CD14-positive monocyte (primary cell): ENCODE measurements around the gene AGXT2. TPM values are rescaled to one million over a fixed set of nuclear protein-coding genes. Genes with fewer than 3 reads are reported as not detected.
A peak's percentile ranks its signal among the peaks of the same experiment; 100 is the strongest.

Experiments used
- DNase-seq, 3 donors: peaks; one replicate each; pipeline ENCODE4 v3.0.0-alpha.2; 2011 to 2022
- H2AFZ ChIP-seq: 2 replicates; pipeline ENCODE4 v1.6.0; 2012; ENCODE audit warnings: mild to moderate bottlenecking, low read depth, low read length, inconsistent platforms; ENCODE audit not compliant: insufficient read depth, poor library complexity, severe bottlenecking
- H3K27ac ChIP-seq, 2 donors: 1 replicate in 1 of 2; 2 replicates in 1 of 2; pipeline ENCODE4 v1.5.1; 2012 to 2013; ENCODE audit warnings: low read length in 2 of 2, control low read depth in 1 of 2, inconsistent platforms in 1 of 2, low read depth in 1 of 2, mild to moderate bottlenecking in 1 of 2
- H3K27me3 ChIP-seq, 2 donors: one replicate each; pipeline versions ENCODE4 v1.6.0 to v1.6.1; 2011 to 2013; ENCODE audit warnings: low read length in 2 of 2; ENCODE audit not compliant: control insufficient read depth in 2 of 2, insufficient read depth in 2 of 2
- H3K36me3 ChIP-seq, 2 donors: replicated peaks in 1 of 2; 1 replicate in 1 of 2; 2 replicates in 1 of 2; pipeline versions ENCODE4 v1.5.1 to v1.6.1; 2012 to 2013; ENCODE audit warnings: low read length in 2 of 2, control low read depth in 1 of 2, inconsistent platforms in 1 of 2, mild to moderate bottlenecking in 1 of 2; ENCODE audit not compliant: insufficient read depth in 2 of 2, control insufficient read depth in 1 of 2
- H3K4me1 ChIP-seq, 2 donors: 1 replicate in 1 of 2; 2 replicates in 1 of 2; pipeline versions ENCODE4 v1.5.1 to v1.6.1; 2012 to 2013; ENCODE audit warnings: low read length in 2 of 2, control low read depth in 1 of 2, inconsistent platforms in 1 of 2, mild to moderate bottlenecking in 1 of 2, moderate library complexity in 1 of 2; ENCODE audit not compliant: insufficient read depth in 2 of 2, control insufficient read depth in 1 of 2
- H3K4me2 ChIP-seq: replicated peaks from 2 replicates; pipeline ENCODE3; 2012; ENCODE audit warnings: low read length, moderate library complexity, mild to moderate bottlenecking; ENCODE audit not compliant: poor library complexity, severe bottlenecking; ENCODE audit errors: extremely low read depth
- H3K4me3 ChIP-seq, 3 experiments: fragments of 200-600 bp in 1 of 3; sonication (generic) in 1 of 3; replicated peaks in 1 of 3; 1 replicate in 2 of 3; 2 replicates in 1 of 3; pipeline ENCODE4 v1.5.1; 2011 to 2013; ENCODE audit warnings: low read length in 3 of 3, mild to moderate bottlenecking in 3 of 3, control low read depth in 2 of 3, low read depth in 2 of 3, inconsistent platforms in 1 of 3, moderate library complexity in 1 of 3
- H3K79me2 ChIP-seq: 2 replicates; pipeline ENCODE4 v1.6.0; 2012; ENCODE audit warnings: mild to moderate bottlenecking, control low read depth, inconsistent platforms, low read length, moderate library complexity; ENCODE audit not compliant: insufficient read depth
- H3K9ac ChIP-seq: 2 replicates; pipeline ENCODE4 v1.6.0; 2017; ENCODE audit warnings: low read length, mild to moderate bottlenecking; ENCODE audit not compliant: insufficient read depth, poor library complexity, severe bottlenecking
- H3K9me3 ChIP-seq, 2 donors: replicated peaks in 1 of 2; 1 replicate in 1 of 2; 2 replicates in 1 of 2; pipeline versions ENCODE4 v1.5.1 to v1.6.1; 2012 to 2013; ENCODE audit warnings: low read length in 2 of 2, control low read depth in 1 of 2; ENCODE audit not compliant: control insufficient read depth in 1 of 2, insufficient read depth in 1 of 2
- H4K20me1 ChIP-seq: 2 replicates; pipeline ENCODE4 v1.6.0; 2012; ENCODE audit warnings: mild to moderate bottlenecking, low read length, control low read depth, moderate library complexity; ENCODE audit not compliant: insufficient read depth
- H3K27ac Mint-ChIP-seq, 7 donors: one replicate each; pipeline ENCODE4 v1.8.0; 2020; ENCODE audit warnings: mild to moderate bottlenecking in 7 of 7, mixed read lengths in 7 of 7, moderate library complexity in 6 of 7, inconsistent platforms in 2 of 7
- H3K27me3 Mint-ChIP-seq, 3 donors: one replicate each; pipeline ENCODE4 v1.8.0; 2021 to 2022; ENCODE audit warnings: low read depth in 3 of 3, mild to moderate bottlenecking in 3 of 3, mixed read lengths in 3 of 3, moderate library complexity in 3 of 3, inconsistent platforms in 1 of 3
- H3K36me3 Mint-ChIP-seq, 2 donors: one replicate each; pipeline ENCODE4 v1.8.0; 2020; ENCODE audit warnings: mixed read lengths in 2 of 2, inconsistent platforms in 1 of 2, mild to moderate bottlenecking in 1 of 2
- H3K4me1 Mint-ChIP-seq: one replicate; pipeline ENCODE4 v1.8.0; 2020; ENCODE audit warnings: mild to moderate bottlenecking, mixed read lengths
- H3K4me3 Mint-ChIP-seq, 2 donors: one replicate each; pipeline ENCODE4 v1.8.0; 2020; ENCODE audit warnings: mild to moderate bottlenecking in 2 of 2, mixed read lengths in 2 of 2, moderate library complexity in 1 of 2
- H3K9me3 Mint-ChIP-seq, 7 donors: one replicate each; pipeline ENCODE4 v1.8.0; 2020 to 2022; ENCODE audit warnings: mixed read lengths in 7 of 7, mild to moderate bottlenecking in 6 of 7, moderate library complexity in 6 of 7, inconsistent platforms in 2 of 7
- WGBS: methylation state at CpG from one replicate; pipeline ENCODE4 v1.1.5; 2013; ENCODE audit warnings: missing lambda C conversion rate; ENCODE audit not compliant: insufficient coverage; 5-methylcytosine and 5-hydroxymethylcytosine counted together
- intact Hi-C, 2 donors: fragments of 100-400 bp; cut with micrococcal nuclease; formaldehyde crosslinking; loops; one replicate each; pipeline versions ENCODE4 v1.15.0 to v1.15.1; 2023
- polyA plus RNA-seq, 3 donors: library from polyadenylated mRNA; depleted of rRNA in 1 of 3; unstranded in 2 of 3; stranded (reverse) in 1 of 3; fragments of 300-500 nt in 2 of 3; fragments of >200 nt in 1 of 3; fragmentation: Illumina TruSeq in 2 of 3; gene quantifications; 1 replicate in 2 of 3; 2 replicates in 1 of 3; pipeline ENCODE4 v1.2.3, GENCODE V29; 2012 to 2021
- TF ChIP-seq, protein P1 (sequence below): fragments of 200-600 bp; IDR thresholded peaks from one replicate; pipeline ENCODE4 v1.8.0; 2022; ENCODE audit warnings: antibody characterized with exemption, mild to moderate bottlenecking

Gene AGXT2
- polyA plus RNA-seq, 3 donors, result not detected

DNA sequence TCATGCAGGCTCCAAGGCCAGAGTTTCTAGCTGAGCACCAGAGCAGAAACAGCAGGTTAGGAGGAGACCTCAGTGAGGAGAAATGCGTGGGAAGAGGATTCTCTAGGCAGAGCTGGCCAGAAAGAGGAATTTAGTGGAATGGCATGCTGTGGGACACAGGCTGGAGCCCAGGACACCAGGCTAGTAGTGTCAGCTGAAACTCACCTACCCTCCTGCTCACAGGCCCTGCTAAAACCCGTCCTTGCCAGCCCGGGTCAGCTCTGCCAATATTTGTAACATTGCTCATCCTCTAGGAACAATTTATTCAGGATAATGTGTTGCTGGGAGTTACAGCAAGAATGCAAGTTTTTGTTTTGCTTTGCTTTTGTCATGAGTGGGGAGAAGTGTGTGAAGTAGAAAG lies 40.2 kb upstream of the AGXT2 start:
- H3K27ac ChIP-seq, result no peak overlapping the region
- H3K4me3 Mint-ChIP-seq, result no peak overlapping the region
- TF ChIP-seq, protein P1, sequence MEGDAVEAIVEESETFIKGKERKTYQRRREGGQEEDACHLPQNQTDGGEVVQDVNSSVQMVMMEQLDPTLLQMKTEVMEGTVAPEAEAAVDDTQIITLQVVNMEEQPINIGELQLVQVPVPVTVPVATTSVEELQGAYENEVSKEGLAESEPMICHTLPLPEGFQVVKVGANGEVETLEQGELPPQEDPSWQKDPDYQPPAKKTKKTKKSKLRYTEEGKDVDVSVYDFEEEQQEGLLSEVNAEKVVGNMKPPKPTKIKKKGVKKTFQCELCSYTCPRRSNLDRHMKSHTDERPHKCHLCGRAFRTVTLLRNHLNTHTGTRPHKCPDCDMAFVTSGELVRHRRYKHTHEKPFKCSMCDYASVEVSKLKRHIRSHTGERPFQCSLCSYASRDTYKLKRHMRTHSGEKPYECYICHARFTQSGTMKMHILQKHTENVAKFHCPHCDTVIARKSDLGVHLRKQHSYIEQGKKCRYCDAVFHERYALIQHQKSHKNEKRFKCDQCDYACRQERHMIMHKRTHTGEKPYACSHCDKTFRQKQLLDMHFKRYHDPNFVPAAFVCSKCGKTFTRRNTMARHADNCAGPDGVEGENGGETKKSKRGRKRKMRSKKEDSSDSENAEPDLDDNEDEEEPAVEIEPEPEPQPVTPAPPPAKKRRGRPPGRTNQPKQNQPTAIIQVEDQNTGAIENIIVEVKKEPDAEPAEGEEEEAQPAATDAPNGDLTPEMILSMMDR, result no peak
- intact Hi-C loops, result no loop called here
- H4K20me1 ChIP-seq, result no peaks in the 10 kb centered on the region
- no peak for DNase-seq
- H3K4me1 ChIP-seq, result no peaks in the 10 kb centered on the region
- H3K9me3 Mint-ChIP-seq, result no peaks in the 10 kb centered on the region
- no CpG with 5 or more reads among the region's 3 CpGs for WGBS
- H3K36me3 ChIP-seq, result peaks cover 17 to 59% of the 10 kb centered on the region in 2 donors
- no peaks in the 10 kb centered on the region for H3K9me3 ChIP-seq
- no peaks in the 10 kb centered on the region for H3K79me2 ChIP-seq
- H3K9ac ChIP-seq, result no peak overlapping the region
- no peaks in the 10 kb centered on the region for H3K27me3 ChIP-seq
- peaks cover 39 to 65% of the 10 kb centered on the region in 2 donors for H3K36me3 Mint-ChIP-seq
- H3K4me3 ChIP-seq, result no peak overlapping the region
- H3K27ac Mint-ChIP-seq, result peak overlapping the region in 2 of 7 donors; percentile 47 to 58
- H2AFZ ChIP-seq, result no peak overlapping the region
- H3K4me1 Mint-ChIP-seq, result no peaks in the 10 kb centered on the region
- H3K27me3 Mint-ChIP-seq, result peaks cover 0 to 1% (median 1%) of the 10 kb centered on the region in 3 donors
- H3K4me2 ChIP-seq, result no peak overlapping the region

DNA sequence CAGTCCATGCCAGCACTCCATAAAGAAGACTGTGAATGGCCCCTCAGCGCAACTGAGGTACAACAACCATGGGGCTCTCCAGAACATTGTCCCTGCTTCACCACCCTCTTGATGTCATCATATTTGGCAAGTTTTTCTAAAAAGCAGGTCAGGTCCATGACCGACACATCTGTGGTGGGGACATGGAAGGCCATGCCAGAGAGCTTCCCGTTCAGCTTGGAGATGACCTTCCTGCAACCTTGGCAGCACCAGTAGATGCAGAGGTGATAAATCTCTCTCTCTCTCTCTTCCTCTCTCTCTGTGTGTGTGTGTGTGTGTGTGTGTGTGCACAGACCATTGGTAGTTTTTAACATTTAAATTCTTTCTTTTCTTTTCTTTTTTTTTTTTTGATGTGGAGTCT lies 35.4 kb upstream of the AGXT2 start:
- no peak overlapping the region for H3K27ac ChIP-seq
- no peak overlapping the region for H3K4me2 ChIP-seq
- H3K9me3 ChIP-seq, result no peaks in the 10 kb centered on the region
- no peaks in the 10 kb centered on the region for H3K4me1 ChIP-seq
- H2AFZ ChIP-seq, result no peak overlapping the region
- Mint-ChIP-seq H3K4me1 (no peaks in the 10 kb centered on the region), H3K4me3 (no peak overlapping the region), H3K27ac (no peak overlapping the region), H3K36me3 (peaks cover 54 to 83% of the 10 kb centered on the region in 2 donors), H3K27me3 (peaks cover 0 to 1% (median 1%) of the 10 kb centered on the region in 3 donors), H3K9me3 (peaks cover 0 to 5% (median 0%) of the 10 kb centered on the region in 7 donors)
- intact Hi-C loops, result no loop called here
- 90% methylated on average over 2 of the region's 3 CpGs for WGBS
- no peaks in the 10 kb centered on the region for H3K79me2 ChIP-seq
- TF ChIP-seq, protein P1, result no peak
- DNase-seq, result no peak
- H3K27me3 ChIP-seq, result no peaks in the 10 kb centered on the region
- no peak overlapping the region for H3K9ac ChIP-seq
- no peak overlapping the region for H3K4me3 ChIP-seq
- H3K36me3 ChIP-seq, result peaks cover 22 to 65% of the 10 kb centered on the region in 2 donors
- H4K20me1 ChIP-seq, result no peaks in the 10 kb centered on the region
